GM12878 (cell line): ENCODE results near the gene DERL3. TPM values are rescaled to one million over a fixed set of nuclear protein-coding genes. Genes with fewer than 3 reads are reported as not detected.

Source experiments
- ATAC-seq: fragments of 200-7000 bp; cut with Tn5 transposase; 3 replicates; pipeline ENCODE4 v1.9.1; 2020; ENCODE audit warnings: mild to moderate bottlenecking, moderate library complexity
- BruUV-seq: library from RNA; stranded (reverse); fragments of 400-500 nt; replicated peaks from 2 replicates; lab custom pipeline; 2021; lab: Mats Ljungman, UMichigan
- CTCF ChIA-PET: fragments of 300-600 bp; sonication (Branson Sonifier 250); formaldehyde crosslinking; extraction: SDS; loops from one replicate; lab custom pipeline; 2021; ENCODE audit warnings: inconsistent platforms; lab: Yijun Ruan, JAX
- POLR2A ChIA-PET: fragments of 350-600 bp; formaldehyde crosslinking; extraction: SDS; loops from one replicate; lab custom pipeline; 2021; ENCODE audit warnings: inconsistent platforms; lab: Charles Lee
- RAD21 ChIA-PET: fragments of 300-600 bp; sonication (Branson Sonifier 250); formaldehyde crosslinking; loops from one replicate; lab custom pipeline; 2023; ENCODE audit warnings: antibody characterized with exemption; ENCODE audit not compliant: unreplicated experiment; lab: Charles Lee
- SMC1A ChIA-PET: fragments of 300-600 bp; sonication (Branson Sonifier 250); formaldehyde crosslinking; loops from one replicate; lab custom pipeline; 2023; ENCODE audit not compliant: unreplicated experiment, uncharacterized antibody; lab: Charles Lee
- DNase-seq: peaks from one replicate; pipeline ENCODE4 v3.0.0-alpha.2; 2011; ENCODE audit warnings: low read depth, low spot score
- FAIRE-seq: peaks from 3 replicates; lab custom pipeline; 2011; peaks lifted over from hg19 to GRCh38; lab: Jason Lieb, UNC
- H2AFZ ChIP-seq: 2 replicates; pipeline ENCODE4 v1.6.0; 2011; ENCODE audit warnings: low read depth, low read length, control low read depth; ENCODE audit not compliant: control insufficient read depth
- H3K27ac ChIP-seq: 2 replicates; pipeline ENCODE4 v1.5.1; 2011; ENCODE audit warnings: control low read depth; ENCODE audit not compliant: control insufficient read depth, insufficient read depth
- H3K27me3 ChIP-seq, 2 experiments: replicated peaks in 1 of 2; 2 replicates each; pipeline versions ENCODE4 v1.6.0 to v1.6.1; 2011; ENCODE audit warnings: low read length in 1 of 2; ENCODE audit not compliant: control insufficient read depth in 2 of 2, insufficient read depth in 2 of 2
- H3K36me3 ChIP-seq, 2 experiments: 2 replicates each; pipeline ENCODE4 v1.5.1; 2011; ENCODE audit warnings: low read length in 1 of 2; ENCODE audit not compliant: control insufficient read depth in 2 of 2, insufficient read depth in 2 of 2
- H3K4me1 ChIP-seq: 2 replicates; pipeline ENCODE4 v1.6.1; 2011; ENCODE audit warnings: mild to moderate bottlenecking, low read length, moderate library complexity, mixed read lengths; ENCODE audit not compliant: control insufficient read depth, insufficient read depth
- H3K4me2 ChIP-seq: 2 replicates; pipeline ENCODE4 v1.6.0; 2011; ENCODE audit warnings: control low read depth; ENCODE audit not compliant: control insufficient read depth, insufficient read depth
- H3K4me3 ChIP-seq: fragments of 200-600 bp; sonication (generic); 2 replicates; pipeline ENCODE4 v1.5.1; 2016
- H3K79me2 ChIP-seq: 2 replicates; pipeline ENCODE4 v1.6.0; 2011; ENCODE audit warnings: low read length; ENCODE audit not compliant: control insufficient read depth, insufficient read depth
- H3K9ac ChIP-seq: 2 replicates; pipeline ENCODE4 v1.8.0; 2011; ENCODE audit warnings: low read length, control low read depth, mixed read lengths; ENCODE audit not compliant: control insufficient read depth, insufficient read depth
- H3K9me3 ChIP-seq: replicated peaks from 3 replicates; pipeline ENCODE4 v1.5.1; 2011; ENCODE audit warnings: mild to moderate bottlenecking, low read length; ENCODE audit not compliant: control insufficient read depth, insufficient read depth
- H4K20me1 ChIP-seq: 2 replicates; pipeline ENCODE4 v1.6.0; 2011; ENCODE audit not compliant: control insufficient read depth, insufficient read depth
- BACH1 ChIP-seq: fragments of 450-650 bp; IDR thresholded peaks from 2 replicates; pipeline ENCODE4 v1.6.1; 2017; ENCODE audit warnings: mild to moderate bottlenecking, borderline replicate concordance
- BMI1 ChIP-seq: fragments of 450-650 bp; IDR thresholded peaks from 2 replicates; pipeline ENCODE4 v1.6.1; 2016; ENCODE audit warnings: mild to moderate bottlenecking, moderate library complexity, borderline replicate concordance
- CTCF ChIP-seq, 3 experiments: IDR thresholded peaks in 2 of 3; conservative IDR thresholded peaks in 1 of 3; 2 replicates each; pipeline ENCODE4 v1.5.1; 2011; ENCODE audit warnings: low read depth in 3 of 3, low read length in 3 of 3, mild to moderate bottlenecking in 3 of 3, control low read depth in 2 of 3, moderate library complexity in 2 of 3, inconsistent platforms in 1 of 3, mixed read lengths in 1 of 3; ENCODE audit not compliant: control insufficient read depth in 2 of 3, insufficient read depth in 1 of 3; ENCODE audit errors: extremely low read depth in 1 of 3
- HDAC2 ChIP-seq: fragments of 200-600 bp; sonication (generic); IDR thresholded peaks from 2 replicates; pipeline ENCODE4 v1.6.1; 2017
- MAX ChIP-seq: IDR thresholded peaks from 2 replicates; pipeline ENCODE4 v1.6.1; 2012; ENCODE audit warnings: low read depth, low read length, improper control_type of control experiment
- MYB ChIP-seq: fragments of 150-350 bp; IDR thresholded peaks from 2 replicates; pipeline ENCODE4 v1.6.1; 2014; ENCODE audit warnings: mild to moderate bottlenecking, low read depth, low read length, borderline replicate concordance
- NFIC ChIP-seq: IDR thresholded peaks from 2 replicates; pipeline ENCODE4 v1.6.1; 2012; ENCODE audit warnings: low read depth, mild to moderate bottlenecking, inconsistent platforms, low read length, moderate library complexity
- TBL1XR1 ChIP-seq: IDR thresholded peaks from 2 replicates; pipeline ENCODE4 v1.6.1; 2012; ENCODE audit warnings: low read depth, low read length, improper control_type of control experiment
- USF1 ChIP-seq: IDR thresholded peaks from 2 replicates; pipeline ENCODE4 v1.6.1; 2011; ENCODE audit warnings: borderline replicate concordance, low read depth, mild to moderate bottlenecking, moderate library complexity, mixed read lengths, low read length; ENCODE audit not compliant: insufficient read depth; ENCODE audit errors: extremely low read length
- ZNF24 ChIP-seq: fragments of 450-650 bp; IDR thresholded peaks from 2 replicates; pipeline ENCODE4 v1.6.1; 2017; ENCODE audit warnings: antibody characterized with exemption, mild to moderate bottlenecking
- WGBS: methylation state at CpG from one replicate; pipeline ENCODE4 v1.1.6; 2016; ENCODE audit warnings: low lambda C conversion rate; ENCODE audit not compliant: insufficient replicate concordance, insufficient coverage; ENCODE audit errors: missing lambda C conversion rate; 5-methylcytosine and 5-hydroxymethylcytosine counted together
- in situ Hi-C: fragments of 300-500 bp; cut with MboI; formaldehyde crosslinking; loops from 9 replicates; pipeline ENCODE4 v1.14.3; 2018; ENCODE audit warnings: mixed read lengths
- intact Hi-C: fragments of 100-400 bp; cut with micrococcal nuclease; formaldehyde crosslinking; loops from one replicate; pipeline ENCODE4 v1.14.2; 2022; ENCODE audit not compliant: unreplicated experiment
- polyA plus RNA-seq, 11 experiments: library from polyadenylated mRNA; depleted of rRNA in 4 of 11; unstranded in 6 of 11; stranded (reverse) in 5 of 11; fragments of >200 nt; fragmentation: Nextera tagmentation in 4 of 11; fragmentation: Illumina TruSeq in 1 of 11; extraction: Ambion mirVana in 4 of 11; extraction: Trizol in 1 of 11; gene quantifications; 1 replicate in 1 of 11; 2 replicates in 10 of 11; pipeline versions ENCODE4 v1.2.1 to v1.2.3, GENCODE V29; 2011 to 2016; ENCODE audit warnings: inconsistent platforms in 2 of 11, missing spikeins in 2 of 11, low read depth in 1 of 11
- total RNA-seq, 4 experiments: library from RNA; depleted of rRNA in 3 of 4; stranded (reverse); fragments of >200 nt in 3 of 4; fragmentation: Illumina TruSeq in 1 of 4; extraction: Trizol in 1 of 4; gene quantifications; 2 replicates each; pipeline versions ENCODE4 v1.2.1 to v1.2.3, GENCODE V29; 2013 to 2021
- TF ChIP-seq, protein P1 (sequence below): fragments of 450-650 bp; IDR thresholded peaks from 2 replicates; pipeline ENCODE4 v1.6.1; 2018; ENCODE audit warnings: mild to moderate bottlenecking, low read depth, moderate library complexity; ENCODE audit not compliant: partially characterized antibody

Gene DERL3
- total and polyA plus RNA-seq, 10 of the 15 experiments (the other 5 are each of a cell fraction or from before 2014, with no cell fraction given): 4.1 to 52.4 (median 14.1) TPM

DNA sequence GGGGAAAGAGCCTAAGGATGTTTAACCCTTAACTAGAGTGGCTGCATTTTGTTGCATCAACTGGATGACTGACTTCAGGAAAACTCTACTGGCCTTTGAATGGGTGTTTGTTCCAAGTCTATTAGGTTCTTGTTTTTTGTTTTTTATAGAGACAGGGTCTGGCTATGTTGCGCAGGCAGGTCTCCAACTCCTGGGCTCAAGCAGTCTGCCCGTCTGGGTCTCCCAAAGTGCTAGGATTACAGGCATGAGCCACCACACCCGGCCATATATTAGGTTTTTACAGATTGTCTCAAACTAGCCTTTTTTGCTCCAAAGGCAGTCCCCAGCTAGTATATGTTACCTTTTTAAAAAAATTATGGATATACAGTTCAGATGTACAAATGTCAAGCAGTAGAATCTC, 50.9 kb downstream of the DERL3 start:
- Histone ChIP-seq H3K4me2 (peak overlapping the region; percentile 78), H3K4me1 (peaks cover 11% of the 10 kb centered on the region), H3K27me3 (no peaks in the 10 kb centered on the region), H3K9ac (peak overlapping the region; percentile 99), H3K4me3 (peak overlapping the region; percentile 73), H3K9me3 (no peaks in the 10 kb centered on the region)
- BruUV-seq: TSS peak; percentile 67
- ATAC-seq (no peak), FAIRE-seq (no peak)
- intact Hi-C loops: loop anchor here (2.0 kb wide), 1 partner anchor 17 kb away; no protein-coding TSS in a partner anchor
- POLR2A ChIA-PET: interaction anchor here (0.7 to 2.5 kb wide), 4 partner anchors 13 to 58 kb away, joined by 3 to 14 read pairs (median 6); partner anchors contain the start of gene CHCHD10
- TF ChIP-seq CTCF (IDR thresholded peaks at IDR 0.05 in 2 of 3, conservative IDR thresholded peaks at IDR 0.05 in 1 of 3; ENCODE audit: control insufficient read depth in 2 of 3, extremely low read depth in 1 of 3, insufficient read depth in 1 of 3, low read depth in 3 of 3, low read length in 3 of 3) (no peak), MYB (no peak), ZNF24 (no peak), BMI1 (no peak), NFIC (no peak), MAX (no peak), TBL1XR1 (no peak), HDAC2 (no peak), BACH1 (no peak), USF1 (no peak)
- TF ChIP-seq, protein P1, sequence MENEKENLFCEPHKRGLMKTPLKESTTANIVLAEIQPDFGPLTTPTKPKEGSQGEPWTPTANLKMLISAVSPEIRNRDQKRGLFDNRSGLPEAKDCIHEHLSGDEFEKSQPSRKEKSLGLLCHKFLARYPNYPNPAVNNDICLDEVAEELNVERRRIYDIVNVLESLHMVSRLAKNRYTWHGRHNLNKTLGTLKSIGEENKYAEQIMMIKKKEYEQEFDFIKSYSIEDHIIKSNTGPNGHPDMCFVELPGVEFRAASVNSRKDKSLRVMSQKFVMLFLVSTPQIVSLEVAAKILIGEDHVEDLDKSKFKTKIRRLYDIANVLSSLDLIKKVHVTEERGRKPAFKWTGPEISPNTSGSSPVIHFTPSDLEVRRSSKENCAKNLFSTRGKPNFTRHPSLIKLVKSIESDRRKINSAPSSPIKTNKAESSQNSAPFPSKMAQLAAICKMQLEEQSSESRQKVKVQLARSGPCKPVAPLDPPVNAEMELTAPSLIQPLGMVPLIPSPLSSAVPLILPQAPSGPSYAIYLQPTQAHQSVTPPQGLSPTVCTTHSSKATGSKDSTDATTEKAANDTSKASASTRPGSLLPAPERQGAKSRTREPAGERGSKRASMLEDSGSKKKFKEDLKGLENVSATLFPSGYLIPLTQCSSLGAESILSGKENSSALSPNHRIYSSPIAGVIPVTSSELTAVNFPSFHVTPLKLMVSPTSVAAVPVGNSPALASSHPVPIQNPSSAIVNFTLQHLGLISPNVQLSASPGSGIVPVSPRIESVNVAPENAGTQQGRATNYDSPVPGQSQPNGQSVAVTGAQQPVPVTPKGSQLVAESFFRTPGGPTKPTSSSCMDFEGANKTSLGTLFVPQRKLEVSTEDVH: no peak
- TF ChIP-seq, all 136 proteins: peak for 0
- in situ Hi-C loops: no loop called here
- Histone ChIP-seq H4K20me1 (0 out of 2 replicates have a peak, but pooled peaks cover 4% of the 10 kb centered on the region), H3K36me3 (peaks cover 8 to 14% of the 10 kb centered on the region in 2 experiments; a peak in 3 of 4 replicates), H3K27ac (peak overlapping the region; percentile 98), H2AFZ (no peak overlapping the region), H3K79me2 (peaks cover 50% of the 10 kb centered on the region)
- RAD21 ChIA-PET: interaction anchor here (0.6 kb wide), 1 partner anchor 62 kb away, joined by 3 read pairs; no protein-coding TSS in a partner anchor
- DNase-seq: no peak
- WGBS: 35% methylated on average over 3 of the region's 3 CpGs
- SMC1A ChIA-PET: interaction anchor here (1.0 to 2.5 kb wide), 7 partner anchors 10 to 69 kb away, joined by 3 to 13 read pairs (median 4); partner anchors contain the start of gene SLC2A11
- CTCF ChIA-PET: interaction anchor here (0.9 to 2.8 kb wide), 5 partner anchors 11 to 58 kb away, joined by 3 to 11 read pairs (median 3); no protein-coding TSS in a partner anchor
